PC-3 (cell line): ENCODE measurements around the gene CEBPA. TPM values are rescaled to one million over a fixed set of nuclear protein-coding genes. Genes with fewer than 3 reads are reported as not detected.

Experiments used
- ATAC-seq: fragments of 200-7000 bp; cut with Tn5 transposase; 2 replicates; pipeline ENCODE4 v1.9.1; 2020; ENCODE audit warnings: mild to moderate bottlenecking, moderate library complexity
- BruUV-seq: library from RNA; stranded (reverse); fragments of 400-500 nt; replicated peaks from 2 replicates; lab custom pipeline; 2021; lab: Mats Ljungman, UMichigan
- CTCF ChIA-PET: fragments of 300-600 bp; sonication (Branson Sonifier 250); formaldehyde crosslinking; loops from one replicate; lab custom pipeline; 2022; ENCODE audit warnings: antibody characterized with exemption; lab: Charles Lee
- POLR2A ChIA-PET: fragments of 300-600 bp; sonication (Branson Sonifier 250); formaldehyde crosslinking; loops from one replicate; lab custom pipeline; 2022; ENCODE audit warnings: antibody characterized with exemption; ENCODE audit not compliant: unreplicated experiment; lab: Charles Lee
- DNase-seq: peaks from one replicate; pipeline ENCODE4 v3.0.0-alpha.2; 2015
- H2AFZ ChIP-seq: fragments of 300-600 bp; sonication (generic); 2 replicates; pipeline ENCODE4 v1.6.0; 2016; ENCODE audit warnings: antibody characterized with exemption, low read length
- H3F3A ChIP-seq: fragments of 300-600 bp; sonication (generic); one replicate; pipeline ENCODE4 v1.6.0; 2017; ENCODE audit warnings: antibody characterized with exemption, low read length, control low read depth, mild to moderate bottlenecking; ENCODE audit not compliant: unreplicated experiment
- H3K27ac ChIP-seq: fragments of 300-600 bp; sonication (generic); 2 replicates; pipeline ENCODE4 v1.5.1; 2016; ENCODE audit warnings: mild to moderate bottlenecking, low read length
- H3K27me3 ChIP-seq: fragments of 300-600 bp; sonication (generic); 2 replicates; pipeline ENCODE4 v1.6.1; 2016; ENCODE audit warnings: low read length, mixed read lengths
- H3K36me3 ChIP-seq: fragments of 300-600 bp; sonication (generic); 2 replicates; pipeline ENCODE4 v1.6.1; 2016; ENCODE audit warnings: low read depth, mixed run types, low read length, mixed read lengths
- H3K4me1 ChIP-seq: fragments of 300-600 bp; sonication (generic); 2 replicates; pipeline ENCODE4 v1.5.1; 2016; ENCODE audit warnings: low read length; ENCODE audit not compliant: insufficient read depth
- H3K4me2 ChIP-seq: fragments of 300-600 bp; sonication (generic); 2 replicates; pipeline ENCODE4 v1.6.0; 2016; ENCODE audit warnings: low read length
- H3K4me3 ChIP-seq: fragments of 300-600 bp; sonication (generic); 2 replicates; pipeline ENCODE4 v1.5.1; 2016; ENCODE audit warnings: mild to moderate bottlenecking, low read length, mixed read lengths
- H3K79me2 ChIP-seq: fragments of 300-600 bp; sonication (generic); 2 replicates; pipeline ENCODE4 v1.6.1; 2017; ENCODE audit warnings: low read length, mixed read lengths
- H3K9ac ChIP-seq: fragments of 300-600 bp; sonication (generic); 2 replicates; pipeline ENCODE4 v1.6.0; 2016; ENCODE audit warnings: mild to moderate bottlenecking, low read length
- H3K9me2 ChIP-seq: fragments of 300-600 bp; sonication (generic); replicated peaks from 2 replicates; pipeline ENCODE4 v1.6.1; 2016; ENCODE audit warnings: mixed run types, low read length, mixed read lengths
- H3K9me3 ChIP-seq: fragments of 300-600 bp; sonication (generic); 2 replicates; pipeline ENCODE4 v1.6.1; 2016; ENCODE audit warnings: low read length, mixed read lengths
- H4K20me1 ChIP-seq: fragments of 300-600 bp; sonication (generic); 2 replicates; pipeline ENCODE4 v1.6.1; 2016; ENCODE audit warnings: low read length, mixed read lengths
- CTCF ChIP-seq: fragments of 300-600 bp; sonication (generic); conservative IDR thresholded peaks from 2 replicates; pipeline ENCODE4 v1.5.1; 2017; ENCODE audit warnings: antibody characterized with exemption, low read depth, mild to moderate bottlenecking, low read length
- EZH2 ChIP-seq: fragments of 300-600 bp; sonication (generic); IDR thresholded peaks from one replicate; pipeline ENCODE4 v1.6.1; 2017; ENCODE audit warnings: antibody characterized with exemption, mild to moderate bottlenecking, low read length; ENCODE audit not compliant: unreplicated experiment
- EZH2phosphoT487 ChIP-seq: fragments of 300-600 bp; sonication (generic); IDR thresholded peaks from 2 replicates; pipeline ENCODE4 v1.6.1; 2018; ENCODE audit warnings: mild to moderate bottlenecking, antibody characterized with exemption, low read length, borderline replicate concordance
- intact Hi-C: fragments of 100-400 bp; cut with micrococcal nuclease; formaldehyde crosslinking; loops from 2 replicates; pipeline ENCODE4 v1.9.0; 2023
- total RNA-seq: library from RNA; depleted of rRNA; stranded (reverse); fragments of >200 nt; gene quantifications from 2 replicates; pipeline ENCODE4 v1.2.3, GENCODE V29; 2014

CEBPA gene
- total RNA-seq, 1 experiment from 2014 or later: 2.9 TPM

- Histone ChIP-seq H3K4me3 (no peak overlapping the region), H4K20me1 (no peaks in the 10 kb centered on the region), H3K79me2 (no peaks in the 10 kb centered on the region), H3K27ac (no peak overlapping the region), H3K36me3 (no peaks in the 10 kb centered on the region), H3F3A (no peaks in the 10 kb centered on the region), H3K9ac (no peak overlapping the region), H3K4me1 (no peaks in the 10 kb centered on the region), H2AFZ (no peak overlapping the region), H3K9me2 (no peaks in the 10 kb centered on the region), H3K4me2 (no peak overlapping the region), H3K27me3 (peaks cover 38% of the 10 kb centered on the region), H3K9me3 (no peaks in the 10 kb centered on the region)
- POLR2A ChIA-PET: no interaction called here
- CTCF ChIA-PET: no interaction called here
- TF ChIP-seq CTCF (no peak), EZH2 (no peak), EZH2phosphoT487 (no peak)
- DNase-seq: no peak
- BruUV-seq: no TSS peak
- intact Hi-C loops: no loop called here
- no peak for ATAC-seq
These were observed 47.3 kb upstream of the CEBPA start for GRCh38 chr19:33349319-33350289.

GRCh38 chr19:33348301-33349010, 46.1 kb upstream of the CEBPA start:
- ATAC-seq (no peak), DNase-seq (no peak)
- H3K9me2 ChIP-seq: no peaks in the 10 kb centered on the region
- H3K4me3 ChIP-seq: no peak overlapping the region
- no peaks in the 10 kb centered on the region for H4K20me1 ChIP-seq
- H3K4me1 ChIP-seq: no peaks in the 10 kb centered on the region
- POLR2A ChIA-PET: no interaction called here
- H3F3A ChIP-seq: no peaks in the 10 kb centered on the region
- CTCF ChIA-PET: no interaction called here
- H3K27me3 ChIP-seq: peaks cover 47% of the 10 kb centered on the region
- TF ChIP-seq CTCF: no peak
- no peak for TF ChIP-seq EZH2
- no peak for TF ChIP-seq EZH2phosphoT487
- intact Hi-C loops: no loop called here
- no TSS peak for BruUV-seq
- H3K9ac ChIP-seq: no peak overlapping the region
- no peak overlapping the region for H2AFZ ChIP-seq
- H3K4me2 ChIP-seq: no peak overlapping the region
- H3K79me2 ChIP-seq: no peaks in the 10 kb centered on the region
- no peaks in the 10 kb centered on the region for H3K36me3 ChIP-seq
- no peaks in the 10 kb centered on the region for H3K9me3 ChIP-seq
- no peak overlapping the region for H3K27ac ChIP-seq
